A549 (cell line): ENCODE results near the gene MYADML2. TPM values are rescaled to one million over a fixed set of nuclear protein-coding genes. Genes with fewer than 3 reads are reported as not detected.

Experiments
- ATAC-seq, 2 experiments: fragments of 200-7000 bp in 1 of 2; fragments of >200 bp in 1 of 2; cut with Nextera tagmentation in 1 of 2; cut with Tn5 transposase in 1 of 2; 3 replicates each; pipeline versions ENCODE4 v1.8.0 to v1.9.1; 2018 to 2020; ENCODE audit warnings: mild to moderate bottlenecking in 1 of 2, moderate library complexity in 1 of 2
- CTCF ChIA-PET: fragments of 300-600 bp; sonication (Branson Sonifier 250); formaldehyde crosslinking; extraction: SDS; loops from one replicate; lab custom pipeline; 2021; ENCODE audit warnings: antibody characterized with exemption, inconsistent platforms; lab: Yijun Ruan, JAX
- POLR2A ChIA-PET: fragments of 350-600 bp; formaldehyde crosslinking; extraction: SDS; loops from one replicate; lab custom pipeline; 2021; ENCODE audit warnings: antibody characterized with exemption, inconsistent platforms; lab: Yijun Ruan, JAX
- DNase-seq, 2 experiments: peaks; one replicate each; pipeline versions ENCODE4 v3.0.0 to v3.0.0-alpha.2; 2011 to 2016; ENCODE audit warnings: low read depth in 1 of 2, low spot score in 1 of 2
- FAIRE-seq: peaks from 2 replicates; lab custom pipeline; 2011; peaks lifted over from hg19 to GRCh38; lab: Jason Lieb, UNC
- H3K27ac ChIP-seq, 2 experiments: fragments of >200 bp; sonication (Bioruptor Twin); formaldehyde crosslinking; 3 replicates each; pipeline ENCODE4 v1.5.1; 2016 to 2017
- H3K4me1 ChIP-seq: fragments of >200 bp; sonication (Bioruptor Twin); formaldehyde crosslinking; 3 replicates; pipeline ENCODE4 v1.6.1; 2016
- H3K4me2 ChIP-seq: fragments of >200 bp; sonication (Bioruptor Twin); formaldehyde crosslinking; 3 replicates; pipeline ENCODE4 v1.6.1; 2016
- H3K4me3 ChIP-seq: fragments of >200 bp; sonication (Bioruptor Twin); formaldehyde crosslinking; 3 replicates; pipeline ENCODE4 v1.5.1; 2016
- H3K9me3 ChIP-seq: fragments of >200 bp; sonication (Bioruptor Twin); formaldehyde crosslinking; 3 replicates; pipeline ENCODE4 v1.6.1; 2016
- BHLHE40 ChIP-seq: IDR thresholded peaks from 2 replicates; pipeline ENCODE4 v1.6.1; 2012; ENCODE audit warnings: low read depth, low read length, inconsistent platforms
- CBX8 ChIP-seq: fragments of 200-600 bp; sonication (generic); IDR thresholded peaks from 2 replicates; pipeline ENCODE4 v1.6.1; 2016
- CEBPB ChIP-seq, 2 experiments: fragments of >200 bp in 1 of 2; sonication (Bioruptor Twin) in 1 of 2; formaldehyde crosslinking in 1 of 2; IDR thresholded peaks; 2 replicates each; pipeline ENCODE4 v1.6.1; 2012 to 2016
- CHD4 ChIP-seq: fragments of 200-600 bp; sonication (generic); IDR thresholded peaks from 2 replicates; pipeline ENCODE4 v1.6.1; 2016; ENCODE audit warnings: antibody characterized with exemption, mild to moderate bottlenecking, borderline replicate concordance
- E2F6 ChIP-seq: IDR thresholded peaks from 2 replicates; pipeline ENCODE4 v1.6.1; 2012; ENCODE audit warnings: low read depth, borderline replicate concordance
- EHMT2 ChIP-seq: fragments of 200-600 bp; sonication (generic); IDR thresholded peaks from 2 replicates; pipeline ENCODE4 v1.6.1; 2016; ENCODE audit warnings: antibody characterized with exemption, low read depth, mild to moderate bottlenecking, moderate library complexity
- GATA3 ChIP-seq: IDR thresholded peaks from 2 replicates; pipeline ENCODE4 v1.6.1; 2012; ENCODE audit warnings: borderline replicate concordance
- HDAC2 ChIP-seq: fragments of 200-600 bp; sonication (generic); IDR thresholded peaks from 2 replicates; pipeline ENCODE4 v1.6.1; 2016
- HEYL ChIP-seq: fragments of 250-450 bp; sonication (Bioruptor Pico); IDR thresholded peaks from 2 replicates; pipeline ENCODE4 v1.8.0; 2021; ENCODE audit warnings: mild to moderate bottlenecking, moderate library complexity
- HOXB5 ChIP-seq: fragments of 250-450 bp; sonication (Bioruptor Pico); IDR thresholded peaks from 2 replicates; pipeline ENCODE4 v1.5.0; 2020; ENCODE audit warnings: mild to moderate bottlenecking, moderate library complexity
- JUN ChIP-seq, 2 experiments: fragments of >200 bp; sonication (Bioruptor Twin); formaldehyde crosslinking; IDR thresholded peaks; 2 replicates in 1 of 2; 3 replicates in 1 of 2; pipeline ENCODE4 v1.6.1; 2016 to 2017
- KDM1A ChIP-seq: fragments of 200-600 bp; sonication (generic); IDR thresholded peaks from 2 replicates; pipeline ENCODE4 v1.6.1; 2016; ENCODE audit warnings: low read depth, mild to moderate bottlenecking
- KDM5A ChIP-seq: fragments of 200-600 bp; sonication (generic); IDR thresholded peaks from 2 replicates; pipeline ENCODE4 v1.6.1; 2016; ENCODE audit warnings: antibody characterized with exemption, mild to moderate bottlenecking
- MAX ChIP-seq: IDR thresholded peaks from 2 replicates; pipeline ENCODE4 v1.6.1; 2012
- MAZ ChIP-seq: fragments of 150-350 bp; IDR thresholded peaks from 2 replicates; pipeline ENCODE4 v1.6.1; 2014; ENCODE audit warnings: antibody characterized with exemption, low read depth, low read length, borderline replicate concordance
- NFE2L2 ChIP-seq: fragments of 150-350 bp; conservative IDR thresholded peaks from 2 replicates; pipeline ENCODE4 v1.6.1; 2014; ENCODE audit warnings: low read length
- PHF8 ChIP-seq: fragments of 200-600 bp; sonication (generic); IDR thresholded peaks from 2 replicates; pipeline ENCODE4 v1.6.1; 2016; ENCODE audit warnings: low read depth, mild to moderate bottlenecking, antibody characterized with exemption, moderate library complexity, borderline replicate concordance
- POLR2AphosphoS2 ChIP-seq: conservative IDR thresholded peaks from 2 replicates; pipeline ENCODE4 v1.6.1; 2012; ENCODE audit warnings: low read length, improper control_type of control experiment, inconsistent platforms
- RAD21 ChIP-seq, 2 experiments: fragments of >200 bp in 1 of 2; sonication (Bioruptor Twin) in 1 of 2; formaldehyde crosslinking in 1 of 2; IDR thresholded peaks in 1 of 2; conservative IDR thresholded peaks in 1 of 2; 2 replicates in 1 of 2; 3 replicates in 1 of 2; pipeline ENCODE4 v1.6.1; 2012 to 2018; ENCODE audit warnings: inconsistent platforms in 1 of 2
- RARB ChIP-seq: fragments of 250-450 bp; sonication (Bioruptor Pico); IDR thresholded peaks from 2 replicates; pipeline ENCODE4 v1.8.0; 2021; ENCODE audit warnings: mild to moderate bottlenecking, moderate library complexity
- RFX5 ChIP-seq: fragments of 450-650 bp; IDR thresholded peaks from 2 replicates; pipeline ENCODE4 v1.7.1; 2014; ENCODE audit warnings: antibody characterized with exemption, mild to moderate bottlenecking, moderate library complexity
- SMC3 ChIP-seq: fragments of >200 bp; sonication (Bioruptor Twin); formaldehyde crosslinking; IDR thresholded peaks from 3 replicates; pipeline ENCODE4 v1.6.1; 2018; ENCODE audit warnings: inconsistent platforms
- TFCP2L1 ChIP-seq: fragments of 250-450 bp; sonication (Bioruptor Pico); IDR thresholded peaks from 2 replicates; pipeline ENCODE4 v1.5.0; 2021; ENCODE audit warnings: mild to moderate bottlenecking
- TP53 ChIP-seq: fragments of 250-450 bp; sonication (Bioruptor Pico); IDR thresholded peaks from 2 replicates; pipeline ENCODE4 v1.5.0; 2021; ENCODE audit warnings: mild to moderate bottlenecking, moderate library complexity
- ZNF302 ChIP-seq: fragments of 250-450 bp; sonication (Bioruptor Pico); IDR thresholded peaks from 2 replicates; pipeline ENCODE4 v1.9.0; 2021; ENCODE audit warnings: inconsistent platforms, mild to moderate bottlenecking, moderate library complexity
- ZSCAN20 ChIP-seq: fragments of 250-450 bp; sonication (Bioruptor Pico); IDR thresholded peaks from 2 replicates; pipeline ENCODE4 v1.8.0; 2022; ENCODE audit warnings: mild to moderate bottlenecking, moderate library complexity
- WGBS: methylation state at CpG from one replicate; pipeline ENCODE4 v1.1.6; 2017; ENCODE audit errors: missing lambda C conversion rate; 5-methylcytosine and 5-hydroxymethylcytosine counted together
- polyA plus RNA-seq, 4 experiments: library from polyadenylated mRNA; depleted of rRNA in 3 of 4; stranded (reverse); fragments of >200 nt; fragmentation: RNase III in 1 of 4; extraction: RNeasy Plus Mini Kit Qiagen cat#74134 plus additional on column Dnase treatment in 1 of 4; gene quantifications; 2 replicates in 3 of 4; 3 replicates in 1 of 4; pipeline ENCODE4 v1.2.3, GENCODE V29; 2011 to 2017
- TF ChIP-seq, protein P1 (sequence below): fragments of >200 bp; sonication (Bioruptor Twin); formaldehyde crosslinking; IDR thresholded peaks from 3 replicates; pipeline ENCODE4 v1.6.1; 2016
- TF ChIP-seq, protein P2 (sequence below): fragments of 200-600 bp; sonication (generic); IDR thresholded peaks from 2 replicates; pipeline ENCODE4 v1.6.1; 2016; ENCODE audit warnings: antibody characterized with exemption, mild to moderate bottlenecking, moderate library complexity
- TF ChIP-seq, protein P3 (sequence below): fragments of 450-650 bp; IDR thresholded peaks from 2 replicates; pipeline ENCODE4 v1.6.1; 2014; ENCODE audit warnings: antibody characterized with exemption
- TF ChIP-seq, protein P4 (sequence below): IDR thresholded peaks from 2 replicates; pipeline ENCODE4 v1.6.1; 2012
- TF ChIP-seq, protein P5 (sequence below): fragments of >200 bp; sonication (Bioruptor Twin); formaldehyde crosslinking; IDR thresholded peaks from 3 replicates; pipeline ENCODE4 v1.5.1; 2016

Gene MYADML2
- polyA plus RNA-seq, 2 of the 4 experiments (the other 2 are of a cell fraction), result not detected

GRCh38 chr17:81977211-81977808, 30.3 kb upstream of the MYADML2 start, which contains the start of gene ASPSCR1:
Gene ASPSCR1 (plus strand): TSS chr17:81977629. CDS start chr17:81977647, 18 bp downstream.
- peak within 1 kb of the TSS; percentile 89 to 94 for H3K27ac ChIP-seq
- H3K4me3 ChIP-seq, result peak within 1 kb of the TSS; percentile 89
- ChIA-PET CTCF (interaction anchor here (0.6 to 7.1 kb wide), 7 partner anchors 8 to 44 kb away, joined by 3 to 52 read pairs (median 4); partner anchors contain the start of genes CENPX, LRRC45 and NOTUM), POLR2A (interaction anchor here (1.0 to 1.3 kb wide), 4 partner anchors 10 to 44 kb away, joined by 3 to 5 read pairs (median 4); no protein-coding TSS in a partner anchor)
- FAIRE-seq (no peak), DNase-seq (peak; percentile 74 to 95), ATAC-seq (peak; percentile 88 to 89)
- 1% methylated on average over 27 of the region's 76 CpGs for WGBS
- H3K4me2 ChIP-seq, result peak within 1 kb of the TSS; percentile 94
- peaks cover 18% of the 10 kb centered on the region for H3K9me3 ChIP-seq
- H3K4me1 ChIP-seq, result peaks cover 12% of the 10 kb centered on the region
- TF ChIP-seq, protein P1, sequence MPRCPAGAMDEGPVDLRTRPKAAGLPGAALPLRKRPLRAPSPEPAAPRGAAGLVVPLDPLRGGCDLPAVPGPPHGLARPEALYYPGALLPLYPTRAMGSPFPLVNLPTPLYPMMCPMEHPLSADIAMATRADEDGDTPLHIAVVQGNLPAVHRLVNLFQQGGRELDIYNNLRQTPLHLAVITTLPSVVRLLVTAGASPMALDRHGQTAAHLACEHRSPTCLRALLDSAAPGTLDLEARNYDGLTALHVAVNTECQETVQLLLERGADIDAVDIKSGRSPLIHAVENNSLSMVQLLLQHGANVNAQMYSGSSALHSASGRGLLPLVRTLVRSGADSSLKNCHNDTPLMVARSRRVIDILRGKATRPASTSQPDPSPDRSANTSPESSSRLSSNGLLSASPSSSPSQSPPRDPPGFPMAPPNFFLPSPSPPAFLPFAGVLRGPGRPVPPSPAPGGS, result peak; percentile 83; the same call in 2 of the 3 replicates
- TF ChIP-seq, protein P2, sequence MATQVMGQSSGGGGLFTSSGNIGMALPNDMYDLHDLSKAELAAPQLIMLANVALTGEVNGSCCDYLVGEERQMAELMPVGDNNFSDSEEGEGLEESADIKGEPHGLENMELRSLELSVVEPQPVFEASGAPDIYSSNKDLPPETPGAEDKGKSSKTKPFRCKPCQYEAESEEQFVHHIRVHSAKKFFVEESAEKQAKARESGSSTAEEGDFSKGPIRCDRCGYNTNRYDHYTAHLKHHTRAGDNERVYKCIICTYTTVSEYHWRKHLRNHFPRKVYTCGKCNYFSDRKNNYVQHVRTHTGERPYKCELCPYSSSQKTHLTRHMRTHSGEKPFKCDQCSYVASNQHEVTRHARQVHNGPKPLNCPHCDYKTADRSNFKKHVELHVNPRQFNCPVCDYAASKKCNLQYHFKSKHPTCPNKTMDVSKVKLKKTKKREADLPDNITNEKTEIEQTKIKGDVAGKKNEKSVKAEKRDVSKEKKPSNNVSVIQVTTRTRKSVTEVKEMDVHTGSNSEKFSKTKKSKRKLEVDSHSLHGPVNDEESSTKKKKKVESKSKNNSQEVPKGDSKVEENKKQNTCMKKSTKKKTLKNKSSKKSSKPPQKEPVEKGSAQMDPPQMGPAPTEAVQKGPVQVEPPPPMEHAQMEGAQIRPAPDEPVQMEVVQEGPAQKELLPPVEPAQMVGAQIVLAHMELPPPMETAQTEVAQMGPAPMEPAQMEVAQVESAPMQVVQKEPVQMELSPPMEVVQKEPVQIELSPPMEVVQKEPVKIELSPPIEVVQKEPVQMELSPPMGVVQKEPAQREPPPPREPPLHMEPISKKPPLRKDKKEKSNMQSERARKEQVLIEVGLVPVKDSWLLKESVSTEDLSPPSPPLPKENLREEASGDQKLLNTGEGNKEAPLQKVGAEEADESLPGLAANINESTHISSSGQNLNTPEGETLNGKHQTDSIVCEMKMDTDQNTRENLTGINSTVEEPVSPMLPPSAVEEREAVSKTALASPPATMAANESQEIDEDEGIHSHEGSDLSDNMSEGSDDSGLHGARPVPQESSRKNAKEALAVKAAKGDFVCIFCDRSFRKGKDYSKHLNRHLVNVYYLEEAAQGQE, result no peak
- TF ChIP-seq, protein P3, sequence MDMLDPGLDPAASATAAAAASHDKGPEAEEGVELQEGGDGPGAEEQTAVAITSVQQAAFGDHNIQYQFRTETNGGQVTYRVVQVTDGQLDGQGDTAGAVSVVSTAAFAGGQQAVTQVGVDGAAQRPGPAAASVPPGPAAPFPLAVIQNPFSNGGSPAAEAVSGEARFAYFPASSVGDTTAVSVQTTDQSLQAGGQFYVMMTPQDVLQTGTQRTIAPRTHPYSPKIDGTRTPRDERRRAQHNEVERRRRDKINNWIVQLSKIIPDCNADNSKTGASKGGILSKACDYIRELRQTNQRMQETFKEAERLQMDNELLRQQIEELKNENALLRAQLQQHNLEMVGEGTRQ, result peak; percentile 90
- TF ChIP-seq ZNF302 (CRISPR knock-in tag) (no peak), TFCP2L1 (CRISPR knock-in tag) (no peak), HDAC2 (no peak), HOXB5 (CRISPR knock-in tag) (peak; percentile 48; the same call in 1 of the 2 replicates), KDM1A (no peak), CEBPB (IDR thresholded peaks at IDR 0.05) (no peak), EHMT2 (no peak), KDM5A (0 out of 2 replicates have a peak, but pooled peaks have one; percentile 36), ZSCAN20 (CRISPR knock-in tag) (no peak), MAX (peak; percentile 98), TP53 (peak; percentile 56; the same call in 1 of the 2 replicates), E2F6 (peak; percentile 87), CBX8 (no peak), PHF8 (peak; percentile 94; the same call in 1 of the 2 replicates), JUN (IDR thresholded peaks at IDR 0.05) (peak; percentile 89 to 99; a peak in 4 of 5 replicates), RARB (CRISPR knock-in tag) (no peak), HEYL (CRISPR knock-in tag) (no peak), POLR2AphosphoS2 (no peak), BHLHE40 (peak; percentile 96), RAD21 (conservative IDR thresholded peaks at IDR 0.05 in 1 of 2, IDR thresholded peaks at IDR 0.05 in 1 of 2) (no peak), SMC3 (0 out of 3 replicates have a peak, but pooled peaks have one; percentile 11), CHD4 (no peak), RFX5 (peak; percentile 47; the same call in 1 of the 2 replicates), NFE2L2 (no peak), GATA3 (no peak; the same call in 1 of the 2 replicates), MAZ (0 out of 2 replicates have a peak, but pooled peaks have one; percentile 70)
- TF ChIP-seq, protein P4, sequence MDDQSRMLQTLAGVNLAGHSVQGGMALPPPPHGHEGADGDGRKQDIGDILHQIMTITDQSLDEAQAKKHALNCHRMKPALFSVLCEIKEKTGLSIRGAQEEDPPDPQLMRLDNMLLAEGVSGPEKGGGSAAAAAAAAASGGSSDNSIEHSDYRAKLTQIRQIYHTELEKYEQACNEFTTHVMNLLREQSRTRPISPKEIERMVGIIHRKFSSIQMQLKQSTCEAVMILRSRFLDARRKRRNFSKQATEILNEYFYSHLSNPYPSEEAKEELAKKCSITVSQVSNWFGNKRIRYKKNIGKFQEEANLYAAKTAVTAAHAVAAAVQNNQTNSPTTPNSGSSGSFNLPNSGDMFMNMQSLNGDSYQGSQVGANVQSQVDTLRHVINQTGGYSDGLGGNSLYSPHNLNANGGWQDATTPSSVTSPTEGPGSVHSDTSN, result peak; percentile 46; the same call in 1 of the 2 replicates
- TF ChIP-seq, protein P5, sequence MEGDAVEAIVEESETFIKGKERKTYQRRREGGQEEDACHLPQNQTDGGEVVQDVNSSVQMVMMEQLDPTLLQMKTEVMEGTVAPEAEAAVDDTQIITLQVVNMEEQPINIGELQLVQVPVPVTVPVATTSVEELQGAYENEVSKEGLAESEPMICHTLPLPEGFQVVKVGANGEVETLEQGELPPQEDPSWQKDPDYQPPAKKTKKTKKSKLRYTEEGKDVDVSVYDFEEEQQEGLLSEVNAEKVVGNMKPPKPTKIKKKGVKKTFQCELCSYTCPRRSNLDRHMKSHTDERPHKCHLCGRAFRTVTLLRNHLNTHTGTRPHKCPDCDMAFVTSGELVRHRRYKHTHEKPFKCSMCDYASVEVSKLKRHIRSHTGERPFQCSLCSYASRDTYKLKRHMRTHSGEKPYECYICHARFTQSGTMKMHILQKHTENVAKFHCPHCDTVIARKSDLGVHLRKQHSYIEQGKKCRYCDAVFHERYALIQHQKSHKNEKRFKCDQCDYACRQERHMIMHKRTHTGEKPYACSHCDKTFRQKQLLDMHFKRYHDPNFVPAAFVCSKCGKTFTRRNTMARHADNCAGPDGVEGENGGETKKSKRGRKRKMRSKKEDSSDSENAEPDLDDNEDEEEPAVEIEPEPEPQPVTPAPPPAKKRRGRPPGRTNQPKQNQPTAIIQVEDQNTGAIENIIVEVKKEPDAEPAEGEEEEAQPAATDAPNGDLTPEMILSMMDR, result no peak
